Spleen (tissue), 7 donors: Measurements from ENCODE around the gene LGALS3.

ENCODE experiments used
- POLR2A ChIP-seq, 3 donors: fragments of 450-650 bp; IDR thresholded peaks; one replicate each; pipeline ENCODE4 v1.5.1; 2017; ENCODE audit warnings: antibody characterized with exemption in 3 of 3, mild to moderate bottlenecking in 1 of 3
- POLR2AphosphoS5 ChIP-seq, 3 donors: sonication (generic); formaldehyde crosslinking; IDR thresholded peaks; one replicate each; pipeline ENCODE4 v1.5.1; 2017; ENCODE audit warnings: antibody characterized with exemption in 3 of 3
- TF ChIP-seq, protein P1 (sequence below), 11 experiments: fragments of 200-600 bp in 7 of 11; fragments of 450-650 bp in 4 of 11; sonication (generic) in 4 of 11; IDR thresholded peaks in 8 of 11; conservative IDR thresholded peaks in 3 of 11; 1 replicate in 7 of 11; 2 replicates in 4 of 11; pipeline versions ENCODE4 v1.4.0 to v1.8.0; 2016 to 2021; ENCODE audit warnings: antibody characterized with exemption in 11 of 11, inconsistent platforms in 4 of 11, mild to moderate bottlenecking in 1 of 11
- donor health status: DM: no; HTN: no; CAD: no; lungs with moderate emphysema.
- donor health status: DM: no; HTN: no; CAD: no.
- donor health status: DM: no; HTN: no; CAD: no.

DNA sequence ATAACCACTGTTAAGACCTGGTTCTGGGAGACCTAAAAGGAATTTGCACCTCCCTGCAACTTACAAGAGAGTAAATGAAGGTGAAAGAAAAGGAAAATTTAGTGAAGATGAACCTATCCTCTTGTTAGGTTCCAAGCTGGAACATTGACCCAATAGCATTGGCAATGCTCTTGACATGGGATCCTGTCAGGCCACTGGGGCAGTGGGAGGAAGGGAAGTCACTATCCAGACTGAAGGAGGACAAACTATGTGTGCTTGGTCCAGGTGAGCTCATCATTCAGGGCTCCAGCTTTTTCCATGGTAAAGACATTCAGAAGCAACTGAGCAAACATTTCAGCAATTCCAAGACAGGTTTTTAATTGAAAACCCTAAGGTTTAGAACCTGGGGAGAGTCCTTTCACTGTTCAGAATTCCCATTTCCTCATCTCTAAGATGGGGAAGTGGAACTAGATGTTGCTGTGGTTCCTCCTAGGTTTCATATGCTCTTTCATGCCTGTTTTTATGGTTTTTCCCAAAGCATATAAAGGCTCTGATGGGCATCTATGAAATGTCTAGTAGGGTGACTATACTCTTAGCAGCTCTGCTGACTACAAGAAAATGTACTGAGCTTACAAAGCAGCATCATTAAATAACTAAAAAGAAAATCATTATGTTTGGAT, 44.5 kb upstream of the LGALS3 start:
- TF ChIP-seq, protein P1, sequence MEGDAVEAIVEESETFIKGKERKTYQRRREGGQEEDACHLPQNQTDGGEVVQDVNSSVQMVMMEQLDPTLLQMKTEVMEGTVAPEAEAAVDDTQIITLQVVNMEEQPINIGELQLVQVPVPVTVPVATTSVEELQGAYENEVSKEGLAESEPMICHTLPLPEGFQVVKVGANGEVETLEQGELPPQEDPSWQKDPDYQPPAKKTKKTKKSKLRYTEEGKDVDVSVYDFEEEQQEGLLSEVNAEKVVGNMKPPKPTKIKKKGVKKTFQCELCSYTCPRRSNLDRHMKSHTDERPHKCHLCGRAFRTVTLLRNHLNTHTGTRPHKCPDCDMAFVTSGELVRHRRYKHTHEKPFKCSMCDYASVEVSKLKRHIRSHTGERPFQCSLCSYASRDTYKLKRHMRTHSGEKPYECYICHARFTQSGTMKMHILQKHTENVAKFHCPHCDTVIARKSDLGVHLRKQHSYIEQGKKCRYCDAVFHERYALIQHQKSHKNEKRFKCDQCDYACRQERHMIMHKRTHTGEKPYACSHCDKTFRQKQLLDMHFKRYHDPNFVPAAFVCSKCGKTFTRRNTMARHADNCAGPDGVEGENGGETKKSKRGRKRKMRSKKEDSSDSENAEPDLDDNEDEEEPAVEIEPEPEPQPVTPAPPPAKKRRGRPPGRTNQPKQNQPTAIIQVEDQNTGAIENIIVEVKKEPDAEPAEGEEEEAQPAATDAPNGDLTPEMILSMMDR (IDR thresholded peaks at IDR 0.05 in 8 of 11, conservative IDR thresholded peaks at IDR 0.05 in 3 of 11), result no peak
- TF ChIP-seq POLR2A (IDR thresholded peaks at IDR 0.05) (no peak), POLR2AphosphoS5 (IDR thresholded peaks at IDR 0.05) (no peak)
